Neuronal stem cell (in vitro differentiated cells): ENCODE measurements around the gene TMEM138.

Experiments
- DNase-seq: peaks from one replicate; pipeline ENCODE4 v3.0.0-alpha.2; 2013; ENCODE audit warnings: low spot score
- H2AFZ ChIP-seq: one replicate; pipeline ENCODE4 v1.6.1; 2013; ENCODE audit warnings: mild to moderate bottlenecking, low read length, inconsistent platforms
- H2AK5ac ChIP-seq: 2 replicates; pipeline ENCODE4 v1.6.1; 2013; ENCODE audit warnings: low read depth, mild to moderate bottlenecking, inconsistent platforms, low read length, moderate library complexity, mixed read lengths
- H2BK120ac ChIP-seq: 2 replicates; pipeline ENCODE4 v1.6.1; 2013; ENCODE audit warnings: low read depth, mild to moderate bottlenecking, inconsistent platforms, low read length, moderate library complexity, mixed read lengths
- H2BK12ac ChIP-seq: one replicate; pipeline ENCODE4 v1.6.1; 2013; ENCODE audit warnings: low read length, inconsistent platforms
- H2BK15ac ChIP-seq: 2 replicates; pipeline ENCODE4 v1.6.1; 2013; ENCODE audit warnings: mild to moderate bottlenecking, low read length, inconsistent platforms, mixed read lengths
- H2BK5ac ChIP-seq: one replicate; pipeline ENCODE4 v1.6.1; 2013; ENCODE audit warnings: inconsistent platforms, mild to moderate bottlenecking, low read length, moderate library complexity
- H3K14ac ChIP-seq: one replicate; pipeline ENCODE4 v1.6.1; 2013; ENCODE audit warnings: low read length, inconsistent platforms
- H3K18ac ChIP-seq: 2 replicates; pipeline ENCODE4 v1.6.1; 2013; ENCODE audit warnings: low read length, inconsistent platforms
- H3K23ac ChIP-seq: 2 replicates; pipeline ENCODE4 v1.6.1; 2013; ENCODE audit warnings: low read depth, mild to moderate bottlenecking, mixed read lengths, low read length, inconsistent platforms; ENCODE audit not compliant: poor library complexity
- H3K27ac ChIP-seq: replicated peaks from 3 replicates; pipeline ENCODE4 v1.5.1; 2013; ENCODE audit warnings: low read length, inconsistent platforms
- H3K27me3 ChIP-seq, 3 experiments: 2 replicates each; pipeline ENCODE4 v1.6.1; 2013; ENCODE audit warnings: low read length in 3 of 3, mild to moderate bottlenecking in 2 of 3, inconsistent platforms in 1 of 3, low read depth in 1 of 3, mixed read lengths in 1 of 3, moderate library complexity in 1 of 3; ENCODE audit not compliant: control insufficient read depth in 3 of 3, insufficient read depth in 3 of 3
- H3K36me3 ChIP-seq, 2 donors: replicated peaks in 1 of 2; 2 replicates each; pipeline ENCODE4 v1.6.1; 2013; ENCODE audit warnings: low read length in 2 of 2; ENCODE audit not compliant: control insufficient read depth in 2 of 2, insufficient read depth in 2 of 2
- H3K4ac ChIP-seq: 2 replicates; pipeline ENCODE4 v1.6.1; 2013; ENCODE audit warnings: inconsistent platforms, mild to moderate bottlenecking, low read length, moderate library complexity
- H3K4me1 ChIP-seq, 2 donors: 1 replicate in 1 of 2; 2 replicates in 1 of 2; pipeline ENCODE4 v1.6.1; 2013; ENCODE audit warnings: low read length in 2 of 2, low read depth in 1 of 2; ENCODE audit not compliant: control insufficient read depth in 2 of 2, insufficient read depth in 1 of 2
- H3K4me2 ChIP-seq: one replicate; pipeline ENCODE4 v1.6.1; 2013; ENCODE audit warnings: mild to moderate bottlenecking, low read length, inconsistent platforms; ENCODE audit not compliant: insufficient read depth, poor library complexity, severe bottlenecking
- H3K4me3 ChIP-seq, 2 donors: 2 replicates each; pipeline ENCODE4 v1.5.1; 2013; ENCODE audit warnings: low read length in 2 of 2, mild to moderate bottlenecking in 2 of 2, inconsistent platforms in 1 of 2, moderate library complexity in 1 of 2
- H3K79me1 ChIP-seq: one replicate; pipeline ENCODE4 v1.6.1; 2013; ENCODE audit warnings: low read depth, mild to moderate bottlenecking, inconsistent platforms, low read length, moderate library complexity
- H3K9ac ChIP-seq: one replicate; pipeline ENCODE4 v1.6.1; 2013; ENCODE audit warnings: mild to moderate bottlenecking, low read depth, low read length, inconsistent platforms; ENCODE audit not compliant: poor library complexity
- H3K9me3 ChIP-seq, 2 donors: replicated peaks in 1 of 2; 2 replicates each; pipeline versions ENCODE3 to v1.6.1; 2013; ENCODE audit warnings: low read length in 2 of 2, mild to moderate bottlenecking in 2 of 2, inconsistent platforms in 1 of 2, low read depth in 1 of 2, mixed read lengths in 1 of 2, moderate library complexity in 1 of 2; ENCODE audit not compliant: control insufficient read depth in 2 of 2, insufficient read depth in 1 of 2
- H4K8ac ChIP-seq: one replicate; pipeline ENCODE4 v1.6.1; 2013; ENCODE audit warnings: low read depth, mild to moderate bottlenecking, inconsistent platforms, low read length, moderate library complexity
- H4K91ac ChIP-seq: one replicate; pipeline ENCODE4 v1.6.1; 2013; ENCODE audit warnings: low read length, low read depth, mild to moderate bottlenecking, inconsistent platforms; ENCODE audit not compliant: poor library complexity
- WGBS, 2 donors: extraction: QIAGEN DNeasy Blood & Tissue Kit; methylation state at CpG; one replicate each; pipeline ENCODE4 v1.1.7; 2013; ENCODE audit warnings: missing lambda C conversion rate in 2 of 2, mixed read lengths in 1 of 2; ENCODE audit not compliant: insufficient read length in 2 of 2, insufficient replicate concordance in 1 of 2; ENCODE audit errors: extremely low coverage in 2 of 2; 5-methylcytosine and 5-hydroxymethylcytosine counted together

Gene TMEM138

DNA sequence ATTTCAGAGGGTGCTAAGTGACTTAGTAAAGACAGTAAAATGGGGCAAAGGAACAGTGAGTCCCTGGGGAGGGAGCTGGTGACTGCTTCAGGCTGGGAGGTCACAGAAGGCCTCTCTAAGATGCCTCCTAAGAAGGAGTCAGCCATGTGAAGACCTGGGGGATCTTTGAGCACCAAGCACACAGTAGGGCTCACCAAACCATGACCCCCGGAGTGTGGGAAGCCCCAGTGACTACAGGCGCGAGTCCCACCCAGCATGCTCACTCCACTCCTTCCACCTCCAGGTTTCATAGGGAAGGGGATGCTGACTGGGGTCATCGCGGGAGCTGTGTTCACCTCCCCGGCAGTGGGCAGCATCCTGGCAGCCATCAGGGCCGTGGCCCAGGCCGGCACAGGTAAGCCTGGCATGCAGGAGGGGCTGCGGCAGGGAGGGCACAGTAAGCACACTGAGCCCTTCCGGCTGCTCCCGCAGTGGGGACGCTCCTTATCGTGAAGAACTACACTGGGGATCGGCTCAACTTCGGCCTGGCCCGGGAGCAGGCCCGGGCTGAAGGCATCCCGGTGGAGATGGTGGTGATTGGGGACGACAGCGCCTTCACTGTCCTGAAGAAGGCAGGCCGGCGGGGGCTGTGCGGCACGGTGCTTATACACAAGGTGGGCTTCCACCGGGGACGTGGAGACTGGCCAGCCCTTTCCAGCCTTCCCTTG lies 23.2 kb upstream of the TMEM138 start:
- Histone ChIP-seq H2BK120ac (no peak overlapping the region), H2BK15ac (no peak overlapping the region), H2AK5ac (no peak overlapping the region), H3K4me2 (no peak overlapping the region), H3K23ac (peak overlapping the region; percentile 10), H3K14ac (no peak overlapping the region), H3K9ac (no peak overlapping the region), H3K18ac (no peak overlapping the region), H2BK5ac (no peak overlapping the region), H3K4me3 (no peak overlapping the region), H4K8ac (no peak overlapping the region), H3K4ac (no peak overlapping the region), H3K27me3 (no peaks in the 10 kb centered on the region), H3K79me1 (no peaks in the 10 kb centered on the region), H2BK12ac (no peak overlapping the region), H3K27ac (no peak overlapping the region), H3K36me3 (peaks cover 6 to 44% of the 10 kb centered on the region in 2 donors), H4K91ac (no peak overlapping the region), H2AFZ (no peak overlapping the region), H3K4me1 (peaks cover 2 to 25% of the 10 kb centered on the region in 2 donors), H3K9me3 (no peaks in the 10 kb centered on the region)
- DNase-seq, result no peak
- no CpG with 5 or more reads among the region's 26 CpGs for WGBS, 2 donors

GRCh38 chr11:61339490-61339878 lies 22.7 kb upstream of the TMEM138 start:
- Histone ChIP-seq H3K9ac (no peak overlapping the region), H3K4me3 (no peak overlapping the region), H3K23ac (no peak overlapping the region), H4K8ac (no peak overlapping the region), H3K4me2 (no peak overlapping the region), H2AK5ac (no peak overlapping the region), H2BK15ac (no peak overlapping the region), H2AFZ (no peak overlapping the region), H3K9me3 (no peaks in the 10 kb centered on the region), H3K36me3 (peaks cover 8 to 49% of the 10 kb centered on the region in 2 donors), H3K4ac (no peak overlapping the region), H2BK5ac (no peak overlapping the region), H2BK120ac (no peak overlapping the region), H3K18ac (no peak overlapping the region), H2BK12ac (no peak overlapping the region), H4K91ac (no peak overlapping the region), H3K14ac (no peak overlapping the region), H3K79me1 (no peaks in the 10 kb centered on the region), H3K4me1 (peaks cover under 1 to 20% of the 10 kb centered on the region in 2 donors), H3K27me3 (no peaks in the 10 kb centered on the region), H3K27ac (no peak overlapping the region)
- WGBS, 2 donors, result no CpG with 5 or more reads among the region's 4 CpGs
- DNase-seq, result no peak

- Histone ChIP-seq H2AK5ac (no peak overlapping the region), H3K4me1 (peaks cover 0 to 8% of the 10 kb centered on the region in 2 donors), H3K9ac (peak overlapping the region; percentile 0), H3K36me3 (peaks cover 8 to 63% of the 10 kb centered on the region in 2 donors), H3K4me3 (no peak overlapping the region), H3K4me2 (no peak overlapping the region), H3K4ac (no peak overlapping the region), H3K18ac (no peak overlapping the region), H2BK5ac (no peak overlapping the region), H3K23ac (no peak overlapping the region), H3K27ac (no peak overlapping the region), H3K27me3 (no peaks in the 10 kb centered on the region), H4K91ac (no peak overlapping the region), H3K9me3 (no peaks in the 10 kb centered on the region), H2BK15ac (no peak overlapping the region), H3K14ac (no peak overlapping the region), H4K8ac (no peak overlapping the region), H2AFZ (no peak overlapping the region), H3K79me1 (no peaks in the 10 kb centered on the region), H2BK120ac (no peak overlapping the region), H2BK12ac (no peak overlapping the region)
- WGBS, 2 donors, result no CpG with 5 or more reads among the region's 2 CpGs
- no peak for DNase-seq
These were observed 21.2 kb upstream of the TMEM138 start for GRCh38 chr11:61340979-61341378.

GRCh38 chr11:61341706-61342105 lies 20.5 kb upstream of the TMEM138 start:
- Histone ChIP-seq H2AFZ (no peak overlapping the region), H3K27me3 (no peaks in the 10 kb centered on the region), H2BK120ac (no peak overlapping the region), H3K4me2 (no peak overlapping the region), H3K14ac (no peak overlapping the region), H2BK15ac (no peak overlapping the region), H3K9ac (no peak overlapping the region), H2AK5ac (no peak overlapping the region), H3K23ac (no peak overlapping the region), H3K79me1 (no peaks in the 10 kb centered on the region), H4K8ac (no peak overlapping the region), H3K27ac (no peak overlapping the region), H3K4me1 (peaks cover 0 to 3% of the 10 kb centered on the region in 2 donors), H4K91ac (no peak overlapping the region), H2BK5ac (no peak overlapping the region), H3K36me3 (peaks cover 8 to 67% of the 10 kb centered on the region in 2 donors), H3K18ac (no peak overlapping the region), H3K9me3 (no peaks in the 10 kb centered on the region), H3K4me3 (no peak overlapping the region), H3K4ac (no peak overlapping the region), H2BK12ac (no peak overlapping the region)
- DNase-seq, result no peak
- no CpG with 5 or more reads among the region's 4 CpGs for WGBS, 2 donors
